K562 (cell line): ENCODE results near the gene SMIM3. TPM values are rescaled to one million over a fixed set of nuclear protein-coding genes. Genes with fewer than 3 reads are reported as not detected.

Experiments
- ATAC-seq: fragments of 200-7000 bp; cut with Tn5 transposase; 3 replicates; pipeline ENCODE4 v1.9.1; 2020; ENCODE audit warnings: moderate library complexity
- BruUV-seq: library from RNA; stranded (reverse); fragments of 400-500 nt; replicated peaks from 2 replicates; lab custom pipeline; 2021; lab: Mats Ljungman, UMichigan
- CTCF ChIA-PET: fragments of 300-600 bp; formaldehyde crosslinking; extraction: SDS; loops from one replicate; lab custom pipeline; 2021; ENCODE audit warnings: low intra/inter-chr PET ratio; lab: Yijun Ruan, JAX
- POLR2A ChIA-PET: fragments of 300-600, 350-650 bp; sonication (Branson Sonifier 250); formaldehyde crosslinking; extraction: SDS; loops from one replicate; lab custom pipeline; 2021; ENCODE audit warnings: antibody characterized with exemption, inconsistent platforms; lab: Yijun Ruan, JAX
- DNase-seq, 4 experiments: peaks; one replicate each; pipeline versions ENCODE4 v3.0.0 to v3.0.0-alpha.2; 2011 to 2018; ENCODE audit warnings: low spot score in 3 of 4, mixed read lengths in 3 of 4; ENCODE audit errors: extremely low read depth in 1 of 4
- FAIRE-seq: peaks from 2 replicates; lab custom pipeline; 2011; peaks lifted over from hg19 to GRCh38; lab: Jason Lieb, UNC
- H2AFZ ChIP-seq: 2 replicates; pipeline ENCODE4 v1.6.0; 2011; ENCODE audit warnings: low read depth, low read length, control low read depth, inconsistent platforms
- H3K27ac ChIP-seq: fragments of 200-600 bp; 3 replicates; pipeline ENCODE4 v1.8.0; 2011; ENCODE audit warnings: low read depth, mild to moderate bottlenecking, control low read depth, inconsistent platforms, low read length, moderate library complexity, mixed read lengths; ENCODE audit errors: extremely low read depth
- H3K27me3 ChIP-seq, 2 experiments: fragments of 300-600 bp in 1 of 2; 2 replicates in 1 of 2; 3 replicates in 1 of 2; pipeline versions ENCODE4 v1.6.0 to v1.8.0; 2011; ENCODE audit warnings: inconsistent platforms in 2 of 2, low read length in 2 of 2, mild to moderate bottlenecking in 1 of 2, mixed read lengths in 1 of 2, moderate library complexity in 1 of 2; ENCODE audit not compliant: control insufficient read depth in 2 of 2, insufficient read depth in 2 of 2
- H3K36me3 ChIP-seq: fragments of 300-600 bp; 3 replicates; pipeline ENCODE4 v1.8.0; 2011; ENCODE audit warnings: mild to moderate bottlenecking, low read length, inconsistent platforms; ENCODE audit not compliant: control insufficient read depth, insufficient read depth
- H3K4me1 ChIP-seq, 2 experiments: fragments of 200-600 bp in 1 of 2; replicated peaks in 1 of 2; 2 replicates in 1 of 2; 3 replicates in 1 of 2; pipeline versions ENCODE4 v1.5.1 to v1.8.0; 2011; ENCODE audit warnings: inconsistent platforms in 2 of 2, low read length in 2 of 2, mild to moderate bottlenecking in 1 of 2, mixed read lengths in 1 of 2, moderate library complexity in 1 of 2; ENCODE audit not compliant: control insufficient read depth in 2 of 2, insufficient read depth in 2 of 2
- H3K4me2 ChIP-seq: 2 replicates; pipeline ENCODE4 v1.6.1; 2011; ENCODE audit warnings: low read length, control low read depth, inconsistent platforms, mixed read lengths; ENCODE audit not compliant: insufficient read depth
- H3K4me3 ChIP-seq: fragments of 200-600 bp; sonication (generic), shearing (Covaris generic); 2 replicates; pipeline ENCODE4 v1.5.1; 2016; ENCODE audit warnings: control low read depth, inconsistent platforms
- H3K79me2 ChIP-seq: fragments of 200-600 bp; 3 replicates; pipeline ENCODE4 v1.8.0; 2011; ENCODE audit warnings: low read length, inconsistent platforms; ENCODE audit not compliant: control insufficient read depth, insufficient read depth
- H3K9ac ChIP-seq, 2 experiments: 2 replicates each; pipeline versions ENCODE4 v1.6.0 to v1.6.1; 2011; ENCODE audit warnings: low read depth in 2 of 2, low read length in 2 of 2, control low read depth in 1 of 2, inconsistent platforms in 1 of 2, mild to moderate bottlenecking in 1 of 2, mixed read lengths in 1 of 2; ENCODE audit not compliant: insufficient read depth in 1 of 2
- H3K9me1 ChIP-seq: one replicate; pipeline ENCODE4 v1.6.0; 2011; ENCODE audit warnings: inconsistent platforms, mild to moderate bottlenecking, low read length, moderate library complexity; ENCODE audit not compliant: control insufficient read depth, insufficient read depth
- H3K9me3 ChIP-seq: replicated peaks from 2 replicates; pipeline ENCODE4 v1.5.1; 2011; ENCODE audit warnings: low read depth, low read length, inconsistent platforms; ENCODE audit not compliant: control insufficient read depth, insufficient read depth
- H4K20me1 ChIP-seq: replicated peaks from 2 replicates; pipeline ENCODE4 v1.6.1; 2011; ENCODE audit warnings: low read length, inconsistent platforms, mixed read lengths; ENCODE audit not compliant: control insufficient read depth, insufficient read depth
- CBX3 ChIP-seq, 2 experiments: IDR thresholded peaks; 1 replicate in 1 of 2; 2 replicates in 1 of 2; pipeline ENCODE4 v1.6.1; 2012; ENCODE audit warnings: inconsistent platforms in 2 of 2, low read length in 2 of 2, borderline replicate concordance in 1 of 2, control low read depth in 1 of 2
- CGGBP1 ChIP-seq: fragments of 250-450 bp; sonication (Bioruptor Pico); IDR thresholded peaks from 2 replicates; pipeline ENCODE4 v1.9.0; 2021; ENCODE audit warnings: mild to moderate bottlenecking
- ETS2 ChIP-seq: IDR thresholded peaks from 2 replicates; pipeline ENCODE4 v1.6.1; 2016; ENCODE audit warnings: borderline replicate concordance, missing genetic modification characterization, mild to moderate bottlenecking, moderate library complexity, missing compliant biosample characterization; ENCODE audit not compliant: poor library complexity, severe bottlenecking
- MECOM ChIP-seq: fragments of 250-450 bp; sonication (Bioruptor Pico); IDR thresholded peaks from 2 replicates; pipeline ENCODE4 v1.8.0; 2022; ENCODE audit warnings: inconsistent platforms
- RHOXF2B ChIP-seq: fragments of 250-450 bp; sonication (Bioruptor Pico); conservative IDR thresholded peaks from 2 replicates; pipeline ENCODE4 v1.5.1; 2021
- ZKSCAN8 ChIP-seq: fragments of 200-800 bp; sonication (Bioruptor generic); IDR thresholded peaks from 2 replicates; pipeline ENCODE4 v1.6.1; 2016; ENCODE audit warnings: missing genetic modification characterization, missing compliant biosample characterization
- ZNF609 ChIP-seq: sonication (generic); formaldehyde crosslinking; IDR thresholded peaks from 2 replicates; pipeline ENCODE4 v1.8.1; 2023; ENCODE audit warnings: missing genetic modification reagents, mild to moderate bottlenecking, borderline replicate concordance
- WGBS: fragments of 100-300 bp; shearing (Covaris generic); methylation state at CpG from one replicate; pipeline ENCODE4 v1.1.6; 2016; ENCODE audit warnings: low coverage, mixed read lengths; ENCODE audit not compliant: insufficient coverage; ENCODE audit errors: missing lambda C conversion rate; 5-methylcytosine and 5-hydroxymethylcytosine counted together
- in situ Hi-C: fragments of 300-500 bp; cut with MboI; formaldehyde crosslinking; loops from 4 replicates; pipeline ENCODE4 v1.15.0; 2018; ENCODE audit warnings: inconsistent platforms, mixed read lengths
- intact Hi-C: fragments of 100-400 bp; cut with micrococcal nuclease; formaldehyde crosslinking; loops from 2 replicates; pipeline ENCODE4 v1.14.2; 2022
- polyA plus RNA-seq, 8 experiments: library from polyadenylated mRNA; depleted of rRNA in 4 of 8; stranded (reverse) in 5 of 8; unstranded in 3 of 8; fragments of >200 nt; fragmentation: Nextera tagmentation in 2 of 8; fragmentation: Illumina TruSeq in 1 of 8; extraction: Ambion mirVana in 2 of 8; extraction: Trizol in 1 of 8; gene quantifications; 2 replicates each; pipeline versions ENCODE4 v1.2.1 to v1.2.3, GENCODE V29; 2011 to 2014; ENCODE audit warnings: inconsistent platforms in 1 of 8, missing spikeins in 1 of 8
- total RNA-seq, 7 experiments: library from RNA; depleted of rRNA in 6 of 7; stranded (reverse); fragments of >200 nt in 6 of 7; fragmentation: Illumina TruSeq in 2 of 7; extraction: Trizol in 2 of 7; gene quantifications; 2 replicates each; pipeline versions ENCODE4 v1.2.1 to v1.2.3, GENCODE V29; 2011 to 2021; ENCODE audit warnings: low replicate concordance in 1 of 7

SMIM3 gene
- total and polyA plus RNA-seq, 9 of the 15 experiments (the other 6 are each of a cell fraction or from before 2014, with no cell fraction given): 4.1 to 27.7 (median 13.6) TPM

DNA sequence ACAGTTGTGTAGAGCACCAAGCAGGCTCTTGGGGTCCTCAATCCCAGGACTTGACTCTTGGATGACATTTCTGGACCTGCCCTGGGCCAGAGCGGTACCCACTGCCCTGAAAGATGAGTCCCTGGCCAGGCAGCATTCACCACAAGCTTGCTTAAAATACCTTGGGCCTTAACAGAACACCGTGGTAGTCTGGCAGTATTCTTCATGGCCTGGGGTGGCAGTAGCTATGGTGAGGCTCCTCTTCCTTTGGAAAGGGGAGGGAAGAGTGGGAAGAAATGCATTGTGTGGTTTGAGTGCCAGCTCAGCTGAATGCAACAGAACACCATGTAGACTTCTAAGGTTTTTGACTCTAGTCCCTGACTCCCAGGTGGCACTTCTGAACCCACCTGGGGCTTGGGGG is 38.4 kb downstream of the SMIM3 start:
- no TSS peak for BruUV-seq
- no peaks in the 10 kb centered on the region for H3K9me3 ChIP-seq
- H3K36me3 ChIP-seq: no peaks in the 10 kb centered on the region
- CTCF ChIA-PET: no interaction called here
- POLR2A ChIA-PET: no interaction called here
- H2AFZ ChIP-seq: no peak overlapping the region
- no peaks in the 10 kb centered on the region for H3K9me1 ChIP-seq
- DNase-seq (no peak), FAIRE-seq (no peak), ATAC-seq (no peak)
- in situ Hi-C loops: no loop called here
- no peaks in the 10 kb centered on the region for H3K4me1 ChIP-seq
- no peaks in the 10 kb centered on the region for H3K79me2 ChIP-seq
- intact Hi-C loops: no loop called here
- H3K27ac ChIP-seq: no peak overlapping the region
- no peak overlapping the region for H3K4me2 ChIP-seq
- no peak overlapping the region for H3K4me3 ChIP-seq
- WGBS: 0% methylated on average over 2 of the region's 2 CpGs
- no peaks in the 10 kb centered on the region for H3K27me3 ChIP-seq
- H3K9ac ChIP-seq: no peak overlapping the region
- no peaks in the 10 kb centered on the region for H4K20me1 ChIP-seq
- no peak for TF ChIP-seq CGGBP1
- no peak for TF ChIP-seq CBX3 (IDR thresholded peaks at IDR 0.05; ENCODE audit: borderline replicate concordance in 1 of 2, low read length in 2 of 2)
- no peak for TF ChIP-seq ZNF609 (CRISPR knock-in tag)
- TF ChIP-seq ZKSCAN8 (CRISPR knock-in tag): no peak
- TF ChIP-seq RHOXF2B (CRISPR knock-in tag): no peak
- no peak for TF ChIP-seq MECOM (CRISPR knock-in tag)
- TF ChIP-seq ETS2 (tag): no peak
